ENCODE data around the gene HAS3.
"Not testable (repeated sequence)": the region's sequence is repeated elsewhere in the genome, so short reads cannot be mapped to it uniquely, and the experiment has no call there.

HAS3 gene, protein sequence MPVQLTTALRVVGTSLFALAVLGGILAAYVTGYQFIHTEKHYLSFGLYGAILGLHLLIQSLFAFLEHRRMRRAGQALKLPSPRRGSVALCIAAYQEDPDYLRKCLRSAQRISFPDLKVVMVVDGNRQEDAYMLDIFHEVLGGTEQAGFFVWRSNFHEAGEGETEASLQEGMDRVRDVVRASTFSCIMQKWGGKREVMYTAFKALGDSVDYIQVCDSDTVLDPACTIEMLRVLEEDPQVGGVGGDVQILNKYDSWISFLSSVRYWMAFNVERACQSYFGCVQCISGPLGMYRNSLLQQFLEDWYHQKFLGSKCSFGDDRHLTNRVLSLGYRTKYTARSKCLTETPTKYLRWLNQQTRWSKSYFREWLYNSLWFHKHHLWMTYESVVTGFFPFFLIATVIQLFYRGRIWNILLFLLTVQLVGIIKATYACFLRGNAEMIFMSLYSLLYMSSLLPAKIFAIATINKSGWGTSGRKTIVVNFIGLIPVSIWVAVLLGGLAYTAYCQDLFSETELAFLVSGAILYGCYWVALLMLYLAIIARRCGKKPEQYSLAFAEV

DNA sequence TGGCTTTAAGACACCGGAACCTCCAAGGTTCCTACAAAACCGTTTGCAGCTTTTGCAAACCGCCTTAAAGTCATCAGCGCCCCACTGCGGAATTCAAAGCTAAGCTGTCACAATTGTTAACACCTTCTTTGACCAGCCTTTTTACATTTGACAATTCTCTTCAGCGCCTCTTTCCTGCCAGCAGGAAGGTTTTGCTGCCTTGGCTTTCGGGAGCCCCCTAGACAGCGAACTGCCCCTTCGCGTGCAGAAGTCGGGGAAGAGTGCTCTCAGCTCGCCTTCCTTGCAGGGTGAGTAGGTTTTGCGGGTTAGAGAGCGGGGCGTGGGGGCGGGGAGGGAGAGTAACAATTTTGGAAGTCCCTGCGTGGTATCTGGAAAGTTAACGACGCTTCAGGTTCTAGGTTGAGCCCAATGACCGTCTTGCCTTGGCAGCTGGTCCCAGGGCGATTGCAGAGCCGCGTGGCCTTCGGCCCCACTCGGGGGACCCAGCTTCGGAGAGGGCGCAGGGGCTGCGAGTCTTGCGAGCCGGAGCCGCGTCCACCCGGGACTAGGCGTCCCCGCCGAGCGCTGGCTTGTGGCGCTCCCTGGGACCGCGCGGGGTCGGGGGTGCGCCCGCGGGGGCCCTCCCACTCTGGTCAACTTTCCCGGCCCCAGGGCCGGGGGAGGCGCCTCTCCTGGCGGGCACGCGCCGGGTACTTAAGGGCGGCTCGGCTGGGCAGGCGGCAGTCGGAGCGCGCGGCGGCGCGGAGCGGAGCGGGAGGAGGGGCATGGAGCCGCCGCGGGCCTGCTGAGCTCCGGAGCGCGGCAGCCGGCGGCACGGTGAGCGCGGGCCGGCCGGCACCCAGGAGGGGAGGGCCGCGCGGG, at the start of gene HAS3:
Gene HAS3 (plus strand): TSS at position 153 of the 861 bp plus-strand sequence. CDS start 3,743 bp downstream, outside the sequence.
- peak in 1 of 2 donors; percentile 20 for DNase-seq

DNA sequence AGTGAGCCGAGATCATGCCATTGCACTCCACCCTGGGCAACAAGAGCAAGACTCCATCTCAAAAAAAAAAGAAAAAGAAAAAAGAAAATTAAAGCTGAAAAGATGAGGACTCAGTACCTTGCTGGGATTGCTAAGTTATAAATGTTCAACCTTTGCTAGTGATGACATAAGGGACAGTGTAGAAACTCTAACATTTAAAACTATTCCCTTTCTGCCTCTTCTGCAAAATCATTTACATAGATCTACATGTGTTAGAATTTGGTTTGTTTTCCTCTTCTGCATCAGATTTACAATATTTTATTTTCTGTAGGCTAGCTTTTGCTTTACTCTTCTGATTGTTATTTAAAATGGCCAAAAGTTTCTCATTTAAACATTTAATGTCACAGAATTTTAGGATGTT, 49.5 kb upstream of the HAS3 start:
- DNase-seq: no peak

DNA sequence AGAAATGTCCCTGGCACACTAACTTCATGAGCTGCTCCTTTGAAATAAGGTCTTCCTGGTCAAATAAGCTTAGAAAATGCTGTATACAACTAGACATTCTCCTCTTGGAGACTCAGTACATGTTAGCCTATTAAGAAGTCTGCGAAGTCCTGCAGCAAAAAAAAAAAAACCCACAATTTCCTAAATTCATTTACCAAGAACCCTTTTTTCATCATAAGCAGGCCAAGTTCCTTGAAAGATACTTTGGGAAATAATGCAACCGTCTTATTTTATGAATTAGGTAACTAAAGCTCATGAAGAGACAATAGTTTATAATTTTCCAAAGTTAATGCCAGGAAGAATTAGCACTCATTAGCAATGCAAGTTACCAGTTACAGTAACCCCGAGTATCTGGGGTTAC, 49.0 kb upstream of the HAS3 start:
- DNase-seq: no peak

DNA sequence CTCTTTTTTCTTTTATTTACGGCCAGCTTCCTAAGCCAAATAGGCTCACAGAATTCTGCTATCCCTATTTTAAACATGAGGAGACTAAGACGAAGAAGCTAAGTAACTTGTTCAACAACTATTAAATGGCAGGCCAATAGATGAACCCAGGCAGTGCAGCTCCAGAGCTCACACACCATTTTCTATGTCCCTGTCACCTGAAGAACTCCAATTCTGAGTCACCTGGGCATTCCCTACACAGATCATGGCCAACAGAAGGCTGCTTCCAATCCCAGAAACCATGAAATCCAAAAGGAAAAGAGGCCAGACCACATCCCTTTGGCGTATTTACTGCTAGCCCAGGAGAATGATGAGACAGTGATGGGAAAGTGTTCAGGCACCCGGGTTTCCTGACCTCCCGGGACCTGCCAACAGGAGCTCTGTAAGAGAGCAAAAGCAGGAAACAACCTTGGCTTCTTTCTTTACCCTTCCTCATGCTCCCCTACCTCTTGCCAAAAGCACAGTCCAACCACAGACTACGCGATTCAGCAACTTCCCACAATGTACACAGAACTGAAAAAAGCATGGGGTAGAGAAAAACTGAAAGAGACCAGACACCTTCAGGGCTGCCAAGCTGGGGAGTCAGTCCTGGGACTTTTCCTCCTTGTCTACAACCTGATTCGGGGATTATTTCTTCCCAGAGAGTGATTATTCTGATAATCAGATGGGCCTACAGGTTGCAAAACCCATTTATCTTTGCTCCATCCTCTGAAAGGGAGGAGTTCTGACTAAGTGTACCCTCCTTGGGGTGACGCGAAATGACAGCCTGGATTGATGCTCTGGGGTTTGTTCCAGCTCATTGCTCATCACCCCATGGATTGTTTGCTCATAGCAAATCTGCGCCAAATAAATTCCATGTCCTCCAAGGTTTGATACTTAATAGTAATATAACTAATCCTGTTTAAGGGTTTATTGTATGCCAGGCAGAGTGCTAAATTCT, 47.8 kb upstream of the HAS3 start:
- no peak for DNase-seq

DNA sequence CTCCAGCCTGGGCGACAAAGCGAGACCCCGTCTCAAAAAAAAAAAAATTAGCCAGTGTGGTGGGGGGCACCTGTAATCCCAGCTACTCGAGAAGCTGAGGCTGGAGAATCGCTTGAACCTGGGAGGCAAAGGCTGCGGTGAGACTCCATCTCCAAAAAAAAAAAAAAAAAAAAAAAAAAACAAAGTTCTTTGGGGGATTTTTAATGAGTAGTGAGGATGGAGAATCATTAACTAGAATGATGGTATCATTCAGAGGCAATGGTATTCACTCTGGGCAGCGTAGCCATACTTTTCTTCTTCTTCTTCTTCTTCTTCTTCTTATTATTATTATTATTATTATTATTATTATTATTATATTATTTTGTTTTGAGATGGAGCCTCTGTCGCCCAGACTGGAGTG, 42.0 kb upstream of the HAS3 start:
- not testable (repeated sequence) for DNase-seq

DNA sequence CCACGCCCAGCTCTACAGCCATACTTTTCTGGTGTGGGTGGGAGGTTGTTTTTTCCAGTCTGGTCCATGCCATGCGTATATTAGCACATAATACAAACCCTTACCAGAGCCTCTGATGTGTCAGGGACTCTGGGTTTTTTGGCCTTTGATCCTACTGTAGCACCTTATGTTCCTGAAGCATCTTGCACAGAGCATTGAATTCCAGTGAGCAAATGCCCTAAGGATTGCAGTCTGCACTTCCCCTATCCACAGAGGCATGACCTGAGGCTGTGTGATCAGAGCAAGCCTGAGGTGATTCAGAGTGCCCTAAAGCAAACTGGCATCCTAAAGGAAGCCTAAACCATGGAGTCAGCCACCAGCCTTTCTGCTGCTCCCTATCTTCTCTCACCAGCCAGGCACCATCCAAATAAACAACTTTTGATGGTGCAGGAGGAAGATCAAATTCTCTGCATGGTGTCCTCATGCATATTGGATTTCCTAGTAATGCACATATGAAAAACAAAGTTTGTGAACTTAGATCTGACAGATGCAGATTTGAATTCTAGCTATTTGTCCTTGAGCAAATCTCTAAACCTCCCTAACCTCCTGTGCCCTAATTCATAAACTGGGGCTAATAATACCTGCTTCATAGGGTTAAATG, 41.2 kb upstream of the HAS3 start:
- no peak for DNase-seq

DNA sequence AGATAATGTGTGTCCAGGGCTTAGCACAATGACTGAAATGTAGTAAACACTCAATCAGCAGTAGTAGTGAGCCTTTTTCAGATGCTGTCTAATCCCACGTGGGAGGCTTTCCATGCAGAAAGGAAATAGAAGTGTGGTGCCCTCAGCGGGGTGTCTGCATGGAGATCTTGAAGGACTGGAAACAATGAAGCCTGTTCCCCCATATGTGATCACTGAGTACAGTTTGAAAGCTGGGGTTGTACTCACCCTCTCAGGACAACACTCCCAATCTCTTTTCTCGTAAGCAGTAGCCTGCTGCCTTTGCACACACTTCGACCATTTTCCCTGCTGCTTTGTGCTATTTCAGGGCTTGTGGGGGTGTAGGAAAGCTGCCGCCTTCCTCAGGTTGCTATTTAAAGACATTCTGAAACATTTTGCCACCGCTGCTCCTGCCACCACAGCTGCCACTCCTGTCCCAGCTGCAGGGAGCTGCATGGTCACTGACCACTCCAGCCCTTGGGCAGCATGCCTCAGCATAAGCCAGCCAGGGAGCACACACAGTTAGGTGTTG, 40.6 kb upstream of the HAS3 start:
- no peak for DNase-seq

DNA sequence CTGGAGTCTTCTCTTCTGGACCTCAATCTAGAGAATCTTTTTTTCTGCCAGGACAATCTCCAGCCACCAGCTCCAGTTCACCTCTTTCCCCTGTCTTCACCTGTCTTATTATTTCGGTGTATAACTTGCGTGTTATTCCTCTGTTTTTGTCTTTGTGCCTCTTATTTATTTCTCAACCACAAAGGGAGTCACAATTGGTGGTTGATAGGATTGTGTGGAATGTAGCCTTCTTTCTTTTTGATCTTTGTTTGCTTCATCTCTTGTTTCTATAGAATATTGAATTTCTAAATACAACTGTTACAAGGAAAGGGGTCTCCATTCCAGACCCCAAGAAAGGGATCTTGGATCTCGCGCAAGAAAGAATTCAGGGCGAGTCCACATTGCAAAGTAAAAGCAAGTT, 35.9 kb upstream of the HAS3 start:
- no peak for DNase-seq

DNA sequence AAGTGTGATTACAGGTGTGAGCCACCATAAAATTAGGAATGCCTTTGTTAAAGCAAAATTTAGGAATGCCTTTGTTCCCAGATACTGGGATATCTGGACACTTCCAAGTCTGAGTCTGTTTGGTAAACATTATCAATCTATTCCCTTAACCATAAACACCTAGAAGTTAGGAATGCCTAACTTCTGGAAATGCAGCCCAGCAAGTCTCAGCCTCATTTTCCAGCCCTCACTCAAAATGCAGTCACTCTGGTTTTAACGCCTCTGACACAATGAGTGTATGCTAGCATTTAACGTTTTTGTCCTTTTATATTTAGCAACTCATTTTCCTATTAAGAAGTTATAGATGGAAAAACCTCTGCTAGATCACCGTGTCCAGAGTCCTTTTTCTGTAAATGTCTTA, 34.4 kb upstream of the HAS3 start:
- DNase-seq: no peak

DNA sequence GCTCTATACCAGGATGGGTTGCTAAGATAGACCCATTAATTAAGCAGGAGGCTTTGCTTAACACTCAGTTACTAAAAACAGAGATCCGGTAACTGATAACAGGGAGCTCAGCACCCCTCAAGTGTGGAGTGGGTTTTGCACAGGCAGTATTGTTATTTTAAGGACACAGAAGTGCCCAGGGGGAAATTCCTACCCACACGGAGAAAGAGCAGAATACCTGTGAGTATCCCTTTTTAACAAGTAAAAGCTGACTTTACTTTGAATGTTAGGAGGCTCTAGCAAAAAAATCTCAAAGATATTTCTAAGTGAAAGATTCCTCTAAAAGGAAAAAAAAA, 32.8 kb upstream of the HAS3 start:
- DNase-seq: no peak

DNA sequence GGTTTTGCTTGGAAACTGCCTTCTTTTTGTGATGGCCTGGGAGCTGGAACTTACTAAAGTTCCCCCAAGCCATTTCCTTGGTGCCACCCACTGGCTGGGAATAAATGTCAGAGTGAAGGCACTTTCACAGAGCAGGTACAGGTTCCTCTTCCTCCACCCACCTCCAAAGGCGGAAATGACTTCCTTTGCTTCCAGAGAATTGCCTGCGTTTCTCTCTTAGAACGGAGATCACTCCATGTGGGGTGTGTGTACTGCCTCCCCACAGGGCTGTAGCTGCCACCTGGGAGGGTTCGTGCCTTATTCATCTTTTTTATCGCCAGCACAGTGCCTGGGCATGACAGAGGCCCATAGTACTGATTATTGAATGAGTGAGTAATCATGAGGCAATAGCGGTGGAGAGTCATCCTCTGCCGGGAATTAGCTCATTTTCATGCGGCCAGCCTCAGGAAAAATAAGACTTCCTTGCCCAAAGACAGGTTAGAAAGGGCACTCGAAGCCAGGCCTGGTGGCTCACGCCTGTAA, 32.2 kb upstream of the HAS3 start:
- no peak for DNase-seq

DNA sequence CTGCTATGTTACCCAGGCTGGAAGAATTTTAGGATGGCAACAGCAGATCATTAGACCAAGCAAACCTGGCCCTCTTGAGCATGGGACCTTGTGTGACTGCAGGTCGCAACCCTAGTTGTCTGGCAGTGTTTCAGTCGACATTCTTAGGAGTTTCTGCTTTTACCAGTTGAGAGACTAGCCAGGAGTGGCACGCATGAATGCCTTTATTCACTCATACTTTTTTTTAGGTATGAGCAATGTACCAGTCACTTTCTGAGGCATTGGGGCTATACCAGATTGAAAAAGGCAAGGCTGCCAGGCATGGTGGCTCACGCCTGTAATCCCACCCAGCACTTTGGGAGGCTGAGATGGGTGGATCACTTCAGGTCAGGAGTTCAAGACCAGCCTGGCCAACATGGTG, 28.2 kb upstream of the HAS3 start:
- DNase-seq: no peak

DNA sequence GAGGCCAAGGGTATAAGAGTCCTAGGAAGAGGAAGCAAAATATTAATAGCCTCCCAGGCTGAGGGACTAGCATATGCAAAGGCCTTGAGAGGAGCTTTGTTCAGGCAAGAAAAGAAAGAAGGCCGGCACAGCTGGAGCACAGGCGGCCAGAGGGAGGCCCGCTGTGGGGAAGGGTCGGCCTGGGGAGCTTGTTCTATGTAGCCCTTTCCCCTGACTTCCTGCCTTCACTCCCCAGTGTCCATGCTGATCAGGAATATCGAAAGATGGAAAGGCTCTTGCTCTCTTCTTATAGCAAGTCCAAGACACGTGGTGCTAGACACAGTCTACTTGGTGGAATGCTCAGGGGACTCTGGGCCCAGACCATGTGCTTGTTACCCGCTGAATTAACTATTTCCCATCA, 27.4 kb upstream of the HAS3 start:
- DNase-seq: no peak

DNA sequence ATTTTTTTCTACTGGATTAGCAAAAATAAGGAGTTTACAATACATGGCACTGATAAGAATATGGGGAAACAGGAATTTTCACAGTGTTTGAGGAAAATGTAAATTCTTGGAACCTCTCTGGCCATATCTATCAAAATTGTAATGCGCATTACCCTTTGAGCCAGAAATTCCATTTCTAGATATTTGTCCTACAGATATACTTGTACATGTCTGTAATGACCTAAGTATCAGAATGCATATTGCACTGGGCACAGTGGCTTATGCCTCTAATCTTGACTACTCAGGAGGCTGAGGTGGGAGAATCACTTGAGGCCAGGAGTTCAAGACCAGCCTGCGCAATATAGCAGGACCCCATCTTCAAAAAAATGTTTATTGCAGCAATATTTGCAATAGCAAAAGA, 25.8 kb upstream of the HAS3 start:
- no peak for DNase-seq

DNA sequence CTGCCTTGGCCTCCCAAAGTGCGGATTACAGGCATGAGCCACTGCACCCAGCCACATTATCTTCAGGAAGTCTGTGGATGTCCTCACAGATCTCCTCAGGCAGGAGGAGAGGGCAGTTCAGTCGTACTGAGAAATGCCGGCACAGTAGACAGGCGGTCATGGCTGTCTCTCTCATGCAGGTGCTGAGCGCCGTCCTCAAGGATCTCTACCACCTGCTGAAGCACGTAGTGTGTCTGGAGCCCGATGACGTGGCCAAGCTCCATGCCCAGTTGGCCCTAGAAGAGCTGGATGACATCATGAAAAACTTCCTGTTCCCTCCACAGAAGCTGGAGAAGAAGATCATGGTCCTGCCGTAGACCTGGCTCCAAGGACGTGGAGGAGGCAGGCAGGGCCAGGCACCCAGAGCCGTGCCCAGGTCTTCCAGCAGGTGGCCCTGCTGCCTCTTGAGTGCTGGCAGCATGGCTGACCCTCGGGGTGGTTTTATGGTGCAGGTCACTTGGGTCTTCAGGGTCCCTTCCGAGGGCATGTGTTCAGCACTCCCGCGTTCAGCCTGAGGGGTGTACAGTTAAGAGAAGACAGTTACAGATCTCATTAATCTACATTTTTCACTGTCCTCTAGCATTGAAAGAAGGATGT, 22.0 kb upstream of the HAS3 start:
- DNase-seq: no peak

DNA sequence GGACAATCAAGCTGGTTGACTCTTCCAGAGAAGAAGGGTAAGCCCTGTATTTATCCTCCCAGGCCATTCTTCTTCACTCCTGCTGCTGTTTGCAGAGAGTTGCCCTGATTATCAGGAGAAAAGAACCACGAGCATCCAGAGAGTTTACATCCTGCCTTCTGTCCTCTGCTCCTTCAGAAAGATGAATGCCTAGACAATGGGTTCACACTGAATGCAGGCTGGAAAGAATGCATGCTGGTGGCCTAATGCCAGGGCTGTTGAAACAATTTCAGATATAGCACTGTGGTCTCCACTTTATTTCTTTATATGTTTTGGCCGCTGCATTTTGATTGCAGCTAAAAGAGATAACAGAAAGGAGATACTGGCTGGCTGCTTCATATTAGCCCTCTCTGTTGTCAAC, 21.2 kb upstream of the HAS3 start:
- no peak for DNase-seq

DNA sequence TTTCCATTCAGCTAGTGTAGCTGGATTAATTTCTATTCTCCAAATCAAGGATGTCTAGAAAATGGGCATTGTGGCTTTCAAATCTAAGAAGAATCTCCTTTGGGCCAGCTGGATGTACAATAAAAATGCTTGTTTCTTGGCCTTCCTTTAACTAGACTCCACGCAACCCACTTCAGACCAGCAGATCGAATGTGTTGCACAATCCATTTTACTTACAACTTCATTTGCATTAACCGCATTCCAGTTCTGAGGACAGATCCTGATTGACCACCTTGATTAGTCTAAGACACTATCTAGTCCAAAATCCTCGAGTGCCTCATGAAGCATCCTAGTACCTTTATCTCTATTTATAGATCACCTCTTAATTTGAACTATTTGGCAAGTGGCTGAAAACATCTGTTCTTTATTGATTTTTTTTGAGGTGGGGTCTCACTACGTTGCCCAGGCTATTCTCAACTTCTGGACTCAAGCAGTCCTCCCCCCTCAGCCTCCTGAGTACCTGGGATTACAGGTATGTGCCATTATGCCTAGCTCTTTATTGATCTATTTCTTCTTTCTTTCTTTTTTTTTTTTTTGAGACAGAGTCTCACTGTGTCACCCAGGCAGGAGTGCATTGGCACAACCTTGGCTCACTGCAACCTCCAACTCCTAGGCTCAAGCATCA, 20.3 kb upstream of the HAS3 start:
- DNase-seq: no peak

DNA sequence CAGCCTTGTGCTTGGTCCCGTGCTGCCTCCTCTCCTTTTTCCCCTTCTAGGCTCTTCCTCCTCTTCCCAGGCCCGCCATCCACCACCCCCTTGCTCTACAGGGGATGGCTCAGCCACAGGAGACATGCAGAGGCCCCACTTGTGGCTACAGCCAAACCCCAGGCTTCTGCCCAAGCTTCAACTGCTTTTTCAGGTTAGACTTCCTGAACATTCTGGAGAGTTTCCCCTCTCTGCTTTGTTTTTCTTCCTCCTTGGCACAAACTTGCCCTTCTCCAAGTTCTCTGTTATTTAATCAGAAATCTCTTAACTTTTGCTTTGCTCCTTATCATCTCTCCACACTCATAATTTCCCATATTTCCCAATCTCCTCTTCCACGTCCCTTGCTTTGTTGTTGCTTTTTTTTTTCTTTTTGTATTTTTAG, 18.3 kb upstream of the HAS3 start:
- DNase-seq: no peak

DNA sequence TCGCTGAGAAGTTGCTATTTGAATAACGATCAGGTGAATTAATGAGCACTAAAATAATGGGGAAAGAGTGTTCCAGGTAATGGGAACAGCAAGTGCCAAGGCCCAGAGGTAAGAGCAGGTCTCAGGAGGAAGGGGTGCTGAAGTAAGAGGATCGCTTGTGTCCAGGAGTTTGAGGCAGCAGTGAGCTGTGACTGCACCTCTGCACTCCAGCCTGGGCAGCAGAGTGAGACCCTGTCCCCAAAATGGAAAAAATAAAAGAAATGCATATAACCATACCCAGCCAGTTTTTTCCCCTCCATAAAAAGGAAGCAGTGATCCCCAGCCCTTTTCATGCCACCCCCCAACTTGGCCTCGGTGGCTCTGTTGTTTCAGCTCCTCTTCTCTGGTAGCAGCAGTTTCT, 16.8 kb upstream of the HAS3 start:
- no peak for DNase-seq

DNA sequence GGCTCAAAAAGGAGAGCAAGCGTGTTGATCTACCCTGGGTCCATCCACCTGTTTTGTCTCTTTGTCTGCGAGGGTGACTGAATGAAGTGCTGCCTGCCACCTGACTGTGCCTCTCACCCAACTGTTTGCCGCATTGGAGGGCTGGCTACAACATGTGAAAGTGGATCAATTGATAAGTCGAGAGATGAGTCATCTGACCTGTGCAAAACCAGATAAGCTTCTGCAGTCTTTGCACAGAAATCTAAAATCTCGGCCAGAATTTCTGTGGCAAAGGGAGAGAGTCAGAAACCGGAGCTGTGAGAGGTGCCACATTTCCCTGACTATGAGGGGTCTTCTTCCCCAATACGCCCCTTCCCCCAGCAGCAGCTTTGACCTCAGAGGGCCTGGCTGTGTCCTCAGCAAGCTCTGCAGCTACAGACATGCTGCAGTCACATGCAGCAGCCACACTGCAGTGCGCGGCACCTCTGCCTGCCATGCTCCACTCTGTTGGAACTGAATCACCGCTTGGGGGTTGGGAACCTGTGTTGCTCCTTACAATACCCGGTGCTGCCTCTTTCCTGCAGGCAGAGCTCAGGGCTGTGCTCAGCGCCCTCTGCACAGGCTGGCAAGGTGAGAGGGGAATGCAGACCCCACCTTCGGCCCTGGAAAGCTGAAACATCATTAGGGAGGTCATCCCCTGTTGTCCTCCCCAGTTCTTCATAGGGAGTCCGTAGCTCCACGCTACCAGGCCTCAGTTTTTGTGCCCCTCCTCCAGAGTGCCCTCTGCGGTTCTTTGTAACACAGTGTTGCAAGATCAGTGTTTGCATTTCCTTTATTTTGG, 16.2 kb upstream of the HAS3 start:
- no peak for DNase-seq
